Measurements from ENCODE around the gene TNFSF10. TPM values are rescaled to one million over a fixed set of nuclear protein-coding genes. Genes with fewer than 3 reads are reported as not detected.

The TNFSF10 gene
- total and polyA plus RNA-seq, 2 of the 4 experiments (the other 2 are of a cell fraction), result 0.63 to 1.3 TPM

- no peaks in the 10 kb centered on the region for H3K9me3 ChIP-seq (ENCODE audit: control insufficient read depth, insufficient read depth, low read length)
- whole genome bisulfite sequencing, 2 experiments (ENCODE audit: extremely low coverage in 2 of 2, insufficient read length in 1 of 2), result no CpG with 5 or more reads among the region's 1 CpG
- H3K4ac ChIP-seq (ENCODE audit: low read depth, low read length), result no peak overlapping the region
- intact Hi-C loops (cut with micrococcal nuclease), result no loop called here
- H2BK15ac ChIP-seq (ENCODE audit: low read depth, low read length), result no peak overlapping the region
- no peaks in the 10 kb centered on the region for H3K36me3 ChIP-seq (ENCODE audit: control insufficient read depth, insufficient read depth, low read length)
- POLR2A ChIA-PET (ENCODE audit: unreplicated experiment), result no interaction called here
- no peak overlapping the region for H2AK5ac ChIP-seq (ENCODE audit: low read depth, low read length)
- H3K27me3 ChIP-seq (ENCODE audit: control insufficient read depth, insufficient read depth, low read length), result no peaks in the 10 kb centered on the region; the same call in 1 of the 2 replicates
- H4K5ac ChIP-seq (ENCODE audit: low read depth, low read length), result no peak overlapping the region
- ATAC-seq (ENCODE audit: low read depth) (no peak), DNase-seq (no peak)
- no peak overlapping the region for H2BK5ac ChIP-seq (ENCODE audit: low read depth, low read length, poor library complexity, severe bottlenecking)
- no peak overlapping the region for H2AFZ ChIP-seq (replicated peaks; ENCODE audit: low read length, poor library complexity)
- no TSS peak for BruUV-seq (replicated peaks)
- H3K14ac ChIP-seq (replicated peaks; ENCODE audit: low read depth, low read length), result no peak overlapping the region
- no peak overlapping the region for H3K9ac ChIP-seq (ENCODE audit: low read depth, low read length)
- H4K20me1 ChIP-seq (ENCODE audit: insufficient read depth, low read length), result no peaks in the 10 kb centered on the region
- CTCF ChIA-PET, result no interaction called here
- H2BK120ac ChIP-seq (ENCODE audit: low read depth, low read length), result no peak overlapping the region
- H3K4me2 ChIP-seq (ENCODE audit: low read depth, low read length), result no peak overlapping the region
- no peaks in the 10 kb centered on the region; the same call in 1 of the 2 replicates for H3K9me1 ChIP-seq (ENCODE audit: insufficient read depth, low read length)
- no peak overlapping the region for H3K56ac ChIP-seq (ENCODE audit: extremely low read depth, insufficient read depth, low read length)
- in situ Hi-C loops (cut with MboI; ENCODE audit: low sequenced_read_pairs), result loop anchor here (10.0 kb wide), 1 partner anchor 827 kb away; no protein-coding TSS in a partner anchor
- no peaks in the 10 kb centered on the region for H3K79me1 ChIP-seq (ENCODE audit: low read depth in 1 of 2, low read length in 2 of 2)
- no peak overlapping the region for H3K18ac ChIP-seq (ENCODE audit: low read depth, low read length)
- H2BK20ac ChIP-seq (ENCODE audit: low read depth, low read length), result no peak overlapping the region
- dilution Hi-C loops (cut with HindIII; ENCODE audit: low sequenced_read_pairs, unreplicated experiment), result no loop called here
- peaks cover 4% of the 10 kb centered on the region for H3K4me1 ChIP-seq (ENCODE audit: control insufficient read depth, insufficient read depth, low read length)
- H4K91ac ChIP-seq (ENCODE audit: insufficient read depth, low read depth, low read length), result no peak overlapping the region
- TF ChIP-seq, protein P1, sequence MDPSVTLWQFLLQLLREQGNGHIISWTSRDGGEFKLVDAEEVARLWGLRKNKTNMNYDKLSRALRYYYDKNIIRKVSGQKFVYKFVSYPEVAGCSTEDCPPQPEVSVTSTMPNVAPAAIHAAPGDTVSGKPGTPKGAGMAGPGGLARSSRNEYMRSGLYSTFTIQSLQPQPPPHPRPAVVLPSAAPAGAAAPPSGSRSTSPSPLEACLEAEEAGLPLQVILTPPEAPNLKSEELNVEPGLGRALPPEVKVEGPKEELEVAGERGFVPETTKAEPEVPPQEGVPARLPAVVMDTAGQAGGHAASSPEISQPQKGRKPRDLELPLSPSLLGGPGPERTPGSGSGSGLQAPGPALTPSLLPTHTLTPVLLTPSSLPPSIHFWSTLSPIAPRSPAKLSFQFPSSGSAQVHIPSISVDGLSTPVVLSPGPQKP (IDR thresholded peaks at IDR 0.05; ENCODE audit: borderline replicate concordance, low read depth, low read length), result no peak
- TF ChIP-seq, protein P2, sequence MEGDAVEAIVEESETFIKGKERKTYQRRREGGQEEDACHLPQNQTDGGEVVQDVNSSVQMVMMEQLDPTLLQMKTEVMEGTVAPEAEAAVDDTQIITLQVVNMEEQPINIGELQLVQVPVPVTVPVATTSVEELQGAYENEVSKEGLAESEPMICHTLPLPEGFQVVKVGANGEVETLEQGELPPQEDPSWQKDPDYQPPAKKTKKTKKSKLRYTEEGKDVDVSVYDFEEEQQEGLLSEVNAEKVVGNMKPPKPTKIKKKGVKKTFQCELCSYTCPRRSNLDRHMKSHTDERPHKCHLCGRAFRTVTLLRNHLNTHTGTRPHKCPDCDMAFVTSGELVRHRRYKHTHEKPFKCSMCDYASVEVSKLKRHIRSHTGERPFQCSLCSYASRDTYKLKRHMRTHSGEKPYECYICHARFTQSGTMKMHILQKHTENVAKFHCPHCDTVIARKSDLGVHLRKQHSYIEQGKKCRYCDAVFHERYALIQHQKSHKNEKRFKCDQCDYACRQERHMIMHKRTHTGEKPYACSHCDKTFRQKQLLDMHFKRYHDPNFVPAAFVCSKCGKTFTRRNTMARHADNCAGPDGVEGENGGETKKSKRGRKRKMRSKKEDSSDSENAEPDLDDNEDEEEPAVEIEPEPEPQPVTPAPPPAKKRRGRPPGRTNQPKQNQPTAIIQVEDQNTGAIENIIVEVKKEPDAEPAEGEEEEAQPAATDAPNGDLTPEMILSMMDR (conservative IDR thresholded peaks at IDR 0.05; ENCODE audit: low read depth, low read length), result no peak
- TF ChIP-seq, protein P3, sequence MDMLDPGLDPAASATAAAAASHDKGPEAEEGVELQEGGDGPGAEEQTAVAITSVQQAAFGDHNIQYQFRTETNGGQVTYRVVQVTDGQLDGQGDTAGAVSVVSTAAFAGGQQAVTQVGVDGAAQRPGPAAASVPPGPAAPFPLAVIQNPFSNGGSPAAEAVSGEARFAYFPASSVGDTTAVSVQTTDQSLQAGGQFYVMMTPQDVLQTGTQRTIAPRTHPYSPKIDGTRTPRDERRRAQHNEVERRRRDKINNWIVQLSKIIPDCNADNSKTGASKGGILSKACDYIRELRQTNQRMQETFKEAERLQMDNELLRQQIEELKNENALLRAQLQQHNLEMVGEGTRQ (IDR thresholded peaks at IDR 0.05; ENCODE audit: low read depth, low read length), result no peak
- TF ChIP-seq CHD1 (IDR thresholded peaks at IDR 0.05; ENCODE audit: low read depth, low read length) (no peak), CEBPB (IDR thresholded peaks at IDR 0.05; ENCODE audit: low read depth, low read length) (no peak), FOS (IDR thresholded peaks at IDR 0.05; ENCODE audit: low read depth, low read length) (no peak), MXI1 (IDR thresholded peaks at IDR 0.05; ENCODE audit: borderline replicate concordance, low read depth, low read length) (no peak), RFX5 (IDR thresholded peaks at IDR 0.05; ENCODE audit: low read depth, low read length) (no peak), BHLHE40 (IDR thresholded peaks at IDR 0.05; ENCODE audit: low read depth, low read length) (no peak), SMC3 (IDR thresholded peaks at IDR 0.05; ENCODE audit: low read depth, low read length) (no peak), NFE2L2 (IDR thresholded peaks at IDR 0.05; ENCODE audit: low read depth, low read length) (no peak), POLR2A (IDR thresholded peaks at IDR 0.05; ENCODE audit: low read depth, low read length) (no peak), MAFK (IDR thresholded peaks at IDR 0.05; ENCODE audit: low read depth, low read length) (no peak), RAD21 (IDR thresholded peaks at IDR 0.05; ENCODE audit: low read length) (no peak), MAZ (IDR thresholded peaks at IDR 0.05; ENCODE audit: borderline replicate concordance, low read depth, low read length) (no peak), RCOR1 (IDR thresholded peaks at IDR 0.05; ENCODE audit: insufficient replicate concordance, low read length) (no peak)
- no peak overlapping the region for H3K23ac ChIP-seq (ENCODE audit: low read depth, low read length)
- no peak overlapping the region for H3K4me3 ChIP-seq (ENCODE audit: insufficient read depth, low read depth, low read length)
- H3K27ac ChIP-seq (ENCODE audit: insufficient read depth, low read length), result no peak overlapping the region
- H4K8ac ChIP-seq (ENCODE audit: low read depth in 2 of 2, low read length in 2 of 2), result no peak overlapping the region
- no peak overlapping the region for H2AK9ac ChIP-seq (replicated peaks; ENCODE audit: low read depth, low read length, poor library complexity)
These were observed 51.3 kb downstream of the TNFSF10 start for GRCh38 chr3:172471903-172472302.
